AG08396 (cell line): ENCODE measurements around the gene MCHR2.

Source experiments
- DNase-seq: peaks from one replicate; pipeline ENCODE4 v3.0.0; 2012; ENCODE audit warnings: low spot score, mixed read lengths

Gene MCHR2

GRCh38 chr6:99905209-99906106 lies 88.6 kb downstream of the MCHR2 start:
- peak; percentile 56 for DNase-seq

DNA sequence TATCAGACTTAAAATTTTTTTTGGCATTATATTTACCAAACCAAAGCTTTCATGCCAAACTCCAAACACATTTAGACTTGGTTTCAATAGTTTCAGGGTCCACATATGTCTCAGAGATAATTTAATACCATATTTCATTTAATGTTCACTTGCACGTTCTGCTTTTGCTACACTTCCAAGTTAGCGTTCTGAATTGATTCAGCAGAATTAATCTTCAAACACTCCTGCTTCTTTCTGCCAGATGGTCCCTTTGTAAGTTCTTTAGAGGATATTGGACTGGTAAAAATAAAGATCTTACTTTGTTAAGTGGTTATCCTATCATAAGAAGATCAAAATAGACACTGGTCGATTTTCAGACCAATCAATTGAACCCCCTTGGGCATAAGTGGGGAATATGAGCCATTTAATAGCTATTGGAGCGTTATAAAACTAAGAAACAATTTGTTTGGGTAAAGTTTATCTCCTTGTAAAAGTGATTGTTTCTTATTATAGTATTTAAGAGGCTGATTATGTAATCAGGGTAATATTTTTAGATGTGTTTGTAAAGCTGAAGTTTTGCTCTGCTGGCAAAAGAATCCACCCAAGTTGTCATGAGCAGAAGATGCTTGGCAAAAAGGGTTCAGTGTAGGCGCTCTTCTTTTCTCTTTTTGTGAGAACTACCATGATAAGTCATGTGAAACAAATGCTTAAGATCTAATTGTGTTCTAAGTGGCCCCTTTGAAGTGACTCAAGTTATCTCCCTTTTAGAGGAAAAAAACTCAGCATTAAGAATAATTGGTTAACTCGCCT lies 92.2 kb downstream of the MCHR2 start:
- DNase-seq = no peak

DNA sequence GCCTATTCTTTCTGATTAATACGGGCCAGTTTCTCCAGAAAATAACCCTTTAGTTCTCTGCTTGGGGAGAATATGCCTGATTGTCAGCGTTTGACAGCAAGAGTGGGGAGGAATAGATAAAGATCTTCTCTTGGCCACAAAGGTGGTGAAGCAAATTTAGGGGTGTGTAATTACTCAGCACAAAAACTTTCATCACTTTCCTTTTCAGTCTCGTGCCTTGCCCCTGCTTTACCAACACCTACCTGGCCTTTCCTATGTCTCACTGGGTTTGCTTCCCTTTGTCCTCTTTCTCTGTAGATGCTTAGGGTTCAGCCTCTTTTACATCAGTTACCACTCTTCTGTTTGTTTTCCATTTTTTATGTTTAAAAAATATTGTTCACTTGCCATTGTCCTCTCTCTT lies 99.2 kb downstream of the MCHR2 start:
- DNase-seq = no peak

DNA sequence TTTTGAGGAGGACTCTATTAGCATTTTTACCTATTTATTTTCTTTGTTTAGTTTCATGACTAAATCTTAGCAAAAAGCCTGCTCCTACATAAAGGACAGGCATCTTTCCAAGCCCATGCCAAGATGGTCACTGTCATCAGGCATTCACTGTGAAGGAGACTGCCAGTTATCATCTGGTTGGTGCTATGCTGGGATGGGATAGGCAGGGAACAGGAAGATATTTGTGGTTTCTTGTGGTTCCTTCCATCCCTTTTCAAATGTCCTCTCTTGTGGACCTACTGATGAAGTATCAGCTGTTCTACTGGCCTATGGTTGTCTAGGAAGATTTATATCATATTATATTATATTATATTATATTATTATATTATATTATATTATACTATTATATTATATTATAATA lies 107.0 kb downstream of the MCHR2 start:
- no peak for DNase-seq

DNA sequence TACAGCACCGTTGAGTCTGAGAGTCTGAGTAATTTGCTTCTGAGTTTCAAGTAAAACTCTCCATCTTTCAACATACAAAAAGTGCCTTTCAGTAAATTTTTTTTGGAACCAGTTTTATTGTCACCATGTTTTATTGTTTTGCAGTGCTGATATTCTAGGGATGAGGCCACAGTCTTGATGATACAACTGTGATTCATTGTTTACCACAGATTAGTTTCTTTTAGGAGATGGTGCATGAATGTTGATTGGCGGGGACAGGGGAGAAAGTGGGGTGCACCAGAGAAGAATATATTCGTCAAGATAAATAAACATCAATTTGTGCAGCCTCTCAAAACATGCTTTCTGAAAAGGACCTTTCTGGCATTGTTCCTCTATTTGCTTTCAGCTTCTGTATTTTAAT lies 109.0 kb downstream of the MCHR2 start:
- no peak for DNase-seq

DNA sequence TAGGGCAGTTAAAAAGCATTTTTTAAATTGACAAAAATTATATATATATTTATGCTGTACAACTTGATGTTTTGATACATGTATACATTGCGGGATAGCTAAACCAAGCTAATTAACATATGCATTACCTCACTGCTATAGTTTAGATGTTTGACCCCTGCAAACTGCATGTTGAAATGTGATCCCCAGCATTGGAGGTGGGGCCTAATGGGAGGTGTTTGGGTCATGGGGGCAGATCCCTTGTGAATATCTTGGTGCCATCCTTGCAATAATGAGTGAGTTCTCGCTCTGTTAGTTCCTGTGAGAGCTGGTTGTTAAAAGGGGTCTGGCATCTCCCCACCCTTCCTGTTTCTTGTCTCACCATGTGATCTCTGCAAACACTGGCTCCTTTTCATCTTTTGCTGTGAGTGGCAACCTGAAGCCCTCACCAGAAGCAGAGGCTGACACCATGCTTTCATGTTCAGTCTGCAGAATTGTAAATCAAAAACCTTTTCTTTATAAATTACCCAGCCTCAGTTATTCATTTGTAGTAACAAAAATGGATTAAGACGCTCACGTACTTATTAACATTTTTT lies 111.8 kb downstream of the MCHR2 start:
- no peak for DNase-seq

DNA sequence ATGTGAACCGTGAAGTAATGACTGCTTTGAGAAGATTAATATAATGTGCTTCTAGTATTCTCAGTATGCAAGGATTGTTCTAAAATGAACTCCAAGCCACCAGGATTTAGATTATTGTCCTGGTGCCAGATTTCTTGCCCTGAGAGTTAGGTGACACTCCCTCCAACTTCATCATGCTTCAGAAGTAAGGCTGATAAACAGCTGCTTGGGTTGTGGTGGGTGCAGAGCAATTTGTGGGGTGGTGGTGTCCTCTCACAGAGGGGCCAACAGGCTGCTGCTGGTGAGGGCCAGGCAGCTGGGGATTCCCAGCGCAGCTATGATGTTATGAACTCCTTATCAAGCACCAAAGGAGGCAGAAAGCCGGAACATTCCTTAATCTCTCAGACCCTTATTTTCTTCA lies 114.6 kb downstream of the MCHR2 start:
- no peak for DNase-seq

- DNase-seq = no peak
Observed at GRCh38 chr6:99875068-99875467, 119.0 kb downstream of the MCHR2 start.

DNA sequence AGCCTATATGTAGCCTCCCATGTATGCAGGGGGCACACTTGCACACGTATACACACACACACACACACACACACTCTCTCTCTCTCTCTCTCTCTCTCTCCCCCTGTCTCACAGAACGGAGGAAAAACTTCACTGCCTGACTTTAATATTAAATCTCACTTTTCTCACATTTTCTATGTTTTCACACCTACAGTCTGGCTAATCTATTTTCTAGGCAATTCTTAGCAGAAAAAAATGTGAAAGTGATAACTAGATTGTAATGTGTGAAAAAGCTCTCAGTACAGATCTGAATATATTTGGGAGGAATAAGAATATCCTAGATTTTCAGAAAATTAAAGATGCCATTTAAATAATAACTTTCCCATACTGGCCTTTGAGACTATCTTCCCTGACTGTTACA lies 120.9 kb downstream of the MCHR2 start:
- DNase-seq = no peak

GRCh38 chr6:99871641-99872040 lies 122.4 kb downstream of the MCHR2 start:
- no peak for DNase-seq
